ENCODE results near the gene FDPS.
A peak's percentile ranks its signal among the peaks of the same experiment; 100 is the strongest.

The FDPS gene

DNA sequence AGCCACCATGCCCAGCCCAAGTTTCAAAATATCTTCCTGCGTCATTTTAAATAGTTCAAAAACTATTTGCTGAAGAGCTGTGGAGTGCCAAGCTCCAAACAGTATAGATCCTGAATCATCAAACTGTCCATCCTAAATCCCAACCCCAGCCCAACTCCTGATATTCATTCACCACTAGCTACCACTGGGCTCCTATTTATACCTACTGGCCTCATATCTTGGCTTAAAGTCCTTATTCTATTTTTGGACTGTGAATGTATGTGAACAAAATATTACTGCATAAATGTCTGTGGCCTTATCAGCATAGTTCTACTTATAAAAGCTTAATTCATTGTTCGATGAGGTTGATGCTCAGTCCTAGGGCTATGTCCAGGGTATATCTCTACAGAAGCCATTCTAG is 41.3 kb upstream of the FDPS start:
- TF ChIP-seq, protein P1, sequence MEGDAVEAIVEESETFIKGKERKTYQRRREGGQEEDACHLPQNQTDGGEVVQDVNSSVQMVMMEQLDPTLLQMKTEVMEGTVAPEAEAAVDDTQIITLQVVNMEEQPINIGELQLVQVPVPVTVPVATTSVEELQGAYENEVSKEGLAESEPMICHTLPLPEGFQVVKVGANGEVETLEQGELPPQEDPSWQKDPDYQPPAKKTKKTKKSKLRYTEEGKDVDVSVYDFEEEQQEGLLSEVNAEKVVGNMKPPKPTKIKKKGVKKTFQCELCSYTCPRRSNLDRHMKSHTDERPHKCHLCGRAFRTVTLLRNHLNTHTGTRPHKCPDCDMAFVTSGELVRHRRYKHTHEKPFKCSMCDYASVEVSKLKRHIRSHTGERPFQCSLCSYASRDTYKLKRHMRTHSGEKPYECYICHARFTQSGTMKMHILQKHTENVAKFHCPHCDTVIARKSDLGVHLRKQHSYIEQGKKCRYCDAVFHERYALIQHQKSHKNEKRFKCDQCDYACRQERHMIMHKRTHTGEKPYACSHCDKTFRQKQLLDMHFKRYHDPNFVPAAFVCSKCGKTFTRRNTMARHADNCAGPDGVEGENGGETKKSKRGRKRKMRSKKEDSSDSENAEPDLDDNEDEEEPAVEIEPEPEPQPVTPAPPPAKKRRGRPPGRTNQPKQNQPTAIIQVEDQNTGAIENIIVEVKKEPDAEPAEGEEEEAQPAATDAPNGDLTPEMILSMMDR (IDR thresholded peaks at IDR 0.05; ENCODE audit: insufficient read depth, low read depth, low read length, missing control alignments): no peak
- DNase-seq (ENCODE audit: low read depth): no peak
- H3K4me3 ChIP-seq (ENCODE audit: low read length): no peak overlapping the region

DNA sequence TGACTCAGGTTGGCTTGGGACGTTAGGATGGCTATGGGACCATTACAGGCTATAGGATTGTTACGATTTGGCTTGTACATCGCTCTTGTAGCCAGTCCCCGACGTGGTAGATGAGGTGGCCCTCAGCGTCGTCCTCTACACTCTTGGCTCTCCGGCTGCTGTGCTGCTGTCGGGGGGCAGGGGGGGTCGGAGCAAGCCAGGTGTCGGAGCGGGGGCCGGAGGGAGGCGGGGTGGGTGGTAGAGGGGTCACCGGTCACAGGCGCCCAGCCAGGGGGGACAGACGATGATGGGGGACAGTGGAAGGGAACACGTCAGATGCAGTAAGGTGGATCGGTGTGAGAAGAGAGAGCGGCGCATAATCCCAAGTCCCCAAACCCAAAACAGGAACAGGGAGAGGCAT is 40.0 kb upstream of the FDPS start:
- H3K4me3 ChIP-seq (ENCODE audit: low read length): no peak overlapping the region
- DNase-seq (ENCODE audit: low read depth): no peak
- TF ChIP-seq, protein P1 (IDR thresholded peaks at IDR 0.05; ENCODE audit: insufficient read depth, low read depth, low read length, missing control alignments): no peak

DNA sequence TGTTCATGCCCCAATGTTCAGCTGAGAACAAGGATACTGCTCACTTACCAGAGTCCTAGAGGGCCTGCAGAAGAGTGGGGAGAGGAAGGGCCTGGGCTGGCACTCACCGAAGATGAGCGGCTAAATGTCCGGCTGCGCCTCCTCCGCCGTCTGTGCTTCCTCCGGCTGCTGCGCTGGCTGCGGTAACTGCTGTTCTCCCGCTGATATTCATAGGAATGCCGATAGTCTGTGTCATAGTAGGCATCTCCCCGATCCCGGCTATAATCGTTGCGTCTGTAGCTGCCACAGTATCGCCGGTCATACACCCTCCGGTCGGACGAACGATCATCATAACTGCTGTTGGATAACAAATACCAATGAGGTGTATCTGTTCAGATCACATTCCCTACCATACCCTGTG is 39.3 kb upstream of the FDPS start:
- no peak overlapping the region for H3K4me3 ChIP-seq (ENCODE audit: low read length)
- DNase-seq (ENCODE audit: low read depth): no peak
- TF ChIP-seq, protein P1 (IDR thresholded peaks at IDR 0.05; ENCODE audit: insufficient read depth, low read depth, low read length, missing control alignments): no peak

DNA sequence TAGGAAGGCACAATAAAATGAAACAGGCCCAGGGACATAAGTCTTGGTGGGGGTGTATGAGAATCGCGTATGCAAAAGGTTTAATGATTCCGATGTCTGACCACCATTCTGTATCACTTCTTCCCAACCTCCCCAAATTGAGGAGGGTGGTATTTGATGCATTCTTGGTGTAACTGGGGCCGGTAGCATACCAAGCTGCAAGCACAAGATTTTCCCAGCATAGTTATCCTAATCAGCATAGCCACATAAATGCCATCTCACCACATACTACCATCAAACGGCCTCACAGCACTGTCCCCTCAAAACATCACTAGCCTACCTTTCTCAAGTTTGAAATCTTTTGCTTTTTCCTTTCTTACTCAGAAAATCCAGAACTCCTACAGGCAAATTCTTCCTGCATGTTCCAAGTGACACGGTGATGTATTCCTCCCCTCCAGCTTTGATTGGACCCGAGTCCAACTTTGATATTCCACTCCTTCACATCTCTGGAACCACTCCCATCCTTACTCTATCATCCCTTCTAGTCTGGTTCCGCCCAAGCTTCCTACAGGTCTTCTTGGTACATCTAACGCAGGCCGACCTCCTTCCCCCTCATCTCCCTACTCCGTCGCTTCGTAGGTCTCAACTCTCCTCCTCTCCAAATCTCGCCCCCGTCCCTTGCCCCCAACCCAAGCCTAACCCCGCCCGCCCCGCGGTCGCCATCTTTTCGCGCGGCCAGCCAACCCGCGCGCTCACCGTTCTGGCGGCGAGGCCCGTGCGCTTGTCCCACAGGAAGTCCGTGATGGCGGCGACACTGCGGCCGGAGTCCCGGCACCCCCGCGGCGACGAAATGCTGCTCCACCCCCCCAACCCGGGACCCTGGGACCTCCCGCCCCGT is 36.0 kb upstream of the FDPS start:
- peak overlapping the region; percentile 89 for H3K4me3 ChIP-seq (ENCODE audit: low read length)
- DNase-seq (ENCODE audit: low read depth): peak; percentile 59
- TF ChIP-seq, protein P1 (IDR thresholded peaks at IDR 0.05; ENCODE audit: insufficient read depth, low read depth, low read length, missing control alignments): no peak

DNA sequence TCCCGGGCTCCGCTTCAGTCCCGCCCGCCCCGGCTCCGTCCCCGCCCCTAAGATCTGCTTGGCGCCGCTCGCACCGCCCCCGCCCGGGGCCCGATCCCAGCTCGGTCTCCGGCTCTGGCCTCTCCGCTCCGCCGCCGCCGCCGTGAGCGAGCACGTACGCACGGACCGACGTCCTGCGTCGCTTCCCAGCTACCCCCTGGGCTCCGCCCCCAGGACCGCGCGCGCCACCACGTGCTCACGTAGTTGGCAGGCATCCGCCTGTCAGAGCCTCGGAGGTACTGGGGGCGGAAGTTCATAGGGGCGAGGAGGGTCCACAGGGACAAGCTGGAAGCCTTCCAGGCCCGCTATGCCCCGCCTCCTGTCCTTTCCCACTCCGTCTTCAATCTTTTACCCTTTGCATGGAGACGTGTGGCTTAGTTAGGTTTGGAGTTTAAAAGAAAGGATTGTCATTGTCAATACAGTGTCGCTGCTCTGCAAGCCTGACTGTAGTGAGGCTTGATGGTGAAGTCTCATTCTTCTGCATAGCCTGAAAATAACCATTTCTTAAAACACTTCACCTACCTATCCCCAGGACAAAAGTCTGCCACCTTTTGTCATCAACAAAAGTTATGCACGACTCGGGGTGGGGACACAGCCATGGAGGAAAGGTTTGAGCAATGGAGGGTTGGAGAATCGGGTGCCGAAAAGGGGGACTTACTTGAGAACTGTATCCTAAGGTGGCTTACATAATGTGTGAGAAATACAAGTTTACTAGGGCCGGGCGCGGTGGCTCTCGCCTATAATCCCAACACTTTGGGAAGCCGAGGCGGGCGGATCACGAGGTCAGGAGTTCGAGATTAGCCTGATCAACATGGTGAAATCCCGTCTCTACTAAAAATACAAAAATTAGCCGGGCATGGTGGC is 35.1 kb upstream of the FDPS start, which contains the start of gene CLK2:
Gene CLK2 (minus strand): TSS at position 162 of the 903 bp plus-strand sequence. CDS start 2,527 bp downstream, outside the sequence.
- peak within 1 kb of the TSS; percentile 89 for H3K4me3 ChIP-seq (ENCODE audit: low read length)
- TF ChIP-seq, protein P1 (IDR thresholded peaks at IDR 0.05; ENCODE audit: insufficient read depth, low read depth, low read length, missing control alignments): no peak
- DNase-seq (ENCODE audit: low read depth): peak; percentile 96

DNA sequence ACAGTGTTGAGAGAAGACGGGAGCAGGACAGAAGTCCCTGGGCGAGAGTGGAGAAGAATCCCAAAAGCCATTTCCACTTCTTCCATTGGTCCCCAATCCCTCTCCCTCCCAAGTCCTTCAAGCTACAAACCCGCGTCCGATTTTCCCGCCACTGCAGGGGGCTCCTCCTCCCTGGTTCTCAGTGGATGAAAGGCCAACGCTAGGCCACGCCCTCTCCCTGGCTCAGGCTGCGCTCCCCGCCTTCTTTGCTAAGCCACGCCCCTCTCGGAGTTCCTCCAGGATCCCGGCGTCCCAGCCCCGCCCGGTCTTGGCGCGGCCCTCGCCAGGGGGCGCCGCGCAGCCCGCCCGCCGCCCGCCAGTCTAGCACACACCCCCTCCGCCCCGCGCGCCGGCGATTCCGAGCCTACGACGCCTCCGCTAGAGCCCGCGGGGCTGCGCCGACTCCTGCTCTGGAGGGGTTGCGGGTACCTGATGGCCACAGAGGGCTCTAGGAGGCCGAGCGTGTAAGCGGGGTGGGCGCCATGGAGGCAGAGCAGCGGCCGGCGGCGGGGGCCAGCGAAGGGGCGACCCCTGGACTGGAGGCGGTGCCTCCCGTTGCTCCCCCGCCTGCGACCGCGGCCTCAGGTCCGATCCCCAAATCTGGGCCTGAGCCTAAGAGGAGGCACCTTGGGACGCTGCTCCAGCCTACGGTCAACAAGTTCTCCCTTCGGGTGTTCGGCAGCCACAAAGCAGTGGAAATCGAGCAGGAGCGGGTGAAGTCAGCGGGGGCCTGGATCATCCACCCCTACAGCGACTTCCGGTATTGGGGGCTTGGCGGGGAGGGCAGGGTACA is 31.4 kb upstream of the FDPS start, which contains the start of gene HCN3:
Gene HCN3 (plus strand): TSS at position 394 of the 832 bp plus-strand sequence. CDS start 128 bp downstream, at position 522.
- DNase-seq (ENCODE audit: low read depth): peak; percentile 97
- TF ChIP-seq, protein P1 (IDR thresholded peaks at IDR 0.05; ENCODE audit: insufficient read depth, low read depth, low read length, missing control alignments): peak; percentile 35
- H3K4me3 ChIP-seq (ENCODE audit: low read length): peak within 1 kb of the TSS; percentile 65
